Panc1 (cell line): ENCODE data around the gene NUP98. TPM values are rescaled to one million over a fixed set of nuclear protein-coding genes. Genes with fewer than 3 reads are reported as not detected.

Experiments
- ATAC-seq: fragments of 200-7000 bp; cut with Tn5 transposase; 2 replicates; pipeline ENCODE4 v1.9.1; 2020; ENCODE audit warnings: mild to moderate bottlenecking, moderate library complexity
- BruUV-seq: library from RNA; stranded (reverse); fragments of 400-500 nt; replicated peaks from 2 replicates; lab custom pipeline; 2021; lab: Mats Ljungman, UMichigan
- CTCF ChIA-PET: fragments of 300-600 bp; sonication (Branson Sonifier 250); formaldehyde crosslinking; loops from one replicate; lab custom pipeline; 2022; ENCODE audit warnings: antibody characterized with exemption; lab: Charles Lee
- POLR2A ChIA-PET: fragments of 300-600 bp; sonication (Branson Sonifier 250); formaldehyde crosslinking; loops from one replicate; lab custom pipeline; 2022; ENCODE audit warnings: antibody characterized with exemption; lab: Charles Lee
- DNase-seq: peaks from one replicate; pipeline ENCODE4 v3.0.0-alpha.2; 2010; ENCODE audit warnings: low read depth, low spot score
- H3K27ac ChIP-seq: 2 replicates; pipeline ENCODE4 v1.5.1; 2011; ENCODE audit warnings: mild to moderate bottlenecking, low read length, inconsistent platforms
- H3K27me3 ChIP-seq: fragments of 200-500 bp; sonication (Bioruptor generic); 2 replicates; pipeline ENCODE4 v1.6.0; 2014; ENCODE audit warnings: low read length, inconsistent platforms; ENCODE audit not compliant: control insufficient read depth, insufficient read depth
- H3K36me3 ChIP-seq: fragments of 200-500 bp; sonication (Bioruptor generic); 2 replicates; pipeline ENCODE4 v1.5.1; 2014; ENCODE audit warnings: inconsistent platforms, mild to moderate bottlenecking, low read length, moderate library complexity; ENCODE audit not compliant: control insufficient read depth, insufficient read depth
- H3K4me1 ChIP-seq: 2 replicates; pipeline ENCODE4 v1.5.1; 2011; ENCODE audit warnings: inconsistent platforms, mild to moderate bottlenecking, low read length, moderate library complexity; ENCODE audit not compliant: control insufficient read depth, insufficient read depth
- H3K4me3 ChIP-seq, 2 experiments: 2 replicates each; pipeline ENCODE4 v1.5.1; 2011 to 2012; ENCODE audit warnings: low read depth in 2 of 2, low read length in 2 of 2, mild to moderate bottlenecking in 2 of 2, inconsistent platforms in 1 of 2, moderate library complexity in 1 of 2
- H3K9me3 ChIP-seq: fragments of 200-500 bp; sonication (Bioruptor generic); 2 replicates; pipeline ENCODE4 v1.5.1; 2014; ENCODE audit warnings: low read depth, mild to moderate bottlenecking, inconsistent platforms, low read length, moderate library complexity; ENCODE audit not compliant: control insufficient read depth, insufficient read depth
- CTCF ChIP-seq: fragments of 450-650 bp; IDR thresholded peaks from 2 replicates; pipeline ENCODE4 v1.5.1; 2017; ENCODE audit warnings: mild to moderate bottlenecking
- POLR2AphosphoS5 ChIP-seq: IDR thresholded peaks from 2 replicates; pipeline ENCODE4 v1.6.1; 2012; ENCODE audit warnings: mild to moderate bottlenecking, low read depth, low read length, moderate library complexity
- REST ChIP-seq, 2 experiments: IDR thresholded peaks; 2 replicates each; pipeline ENCODE4 v1.6.1; 2011 to 2012; ENCODE audit warnings: low read depth in 2 of 2, control low read depth in 1 of 2, low read length in 1 of 2, mild to moderate bottlenecking in 1 of 2, moderate library complexity in 1 of 2; ENCODE audit not compliant: insufficient read depth in 1 of 2
- SIN3A ChIP-seq: IDR thresholded peaks from 2 replicates; pipeline ENCODE4 v1.6.1; 2012; ENCODE audit warnings: low read depth, mild to moderate bottlenecking, low read length, moderate library complexity, borderline replicate concordance; ENCODE audit not compliant: insufficient read depth
- TCF7L2 ChIP-seq: IDR thresholded peaks from 2 replicates; pipeline ENCODE4 v1.6.1; 2011; ENCODE audit warnings: mild to moderate bottlenecking, low read depth, low read length, inconsistent platforms
- in situ Hi-C: cut with HindIII; loops from 2 replicates; pipeline ENCODE4 v1.10.0; 2016; ENCODE audit warnings: low sequenced_read_pairs, low pct_unique_long_range_greater_than_20kb
- intact Hi-C: fragments of 100-400 bp; cut with micrococcal nuclease; formaldehyde crosslinking; loops from one replicate; pipeline ENCODE4 v1.10.0; 2022; ENCODE audit not compliant: unreplicated experiment
- total RNA-seq: library from RNA; stranded (reverse); gene quantifications from one replicate; pipeline ENCODE4 v1.2.1, GENCODE V29; 2021; ENCODE audit not compliant: unreplicated experiment

The NUP98 gene
- total RNA-seq, 1 experiment from 2014 or later: 244 TPM

- Histone ChIP-seq H3K4me3 (no peak overlapping the region), H3K27ac (no peak overlapping the region), H3K27me3 (no peaks in the 10 kb centered on the region), H3K9me3 (no peaks in the 10 kb centered on the region), H3K36me3 (no peaks in the 10 kb centered on the region), H3K4me1 (no peaks in the 10 kb centered on the region)
- ChIA-PET POLR2A (no interaction called here), CTCF (no interaction called here)
- intact Hi-C loops: no loop called here
- no TSS peak for BruUV-seq
- in situ Hi-C loops: no loop called here
- no peak for ATAC-seq
- no peak for DNase-seq
- TF ChIP-seq CTCF (no peak), REST (IDR thresholded peaks at IDR 0.05; ENCODE audit: insufficient read depth in 1 of 2, low read depth in 2 of 2, low read length in 1 of 2) (no peak), TCF7L2 (no peak), POLR2AphosphoS5 (no peak), SIN3A (no peak)
Measured at GRCh38 chr11:3635641-3636375, 161.5 kb downstream of the NUP98 start.

- Histone ChIP-seq H3K4me3 (no peak overlapping the region), H3K36me3 (no peaks in the 10 kb centered on the region), H3K27ac (no peak overlapping the region), H3K4me1 (no peaks in the 10 kb centered on the region), H3K9me3 (no peaks in the 10 kb centered on the region), H3K27me3 (no peaks in the 10 kb centered on the region)
- in situ Hi-C loops (loop anchor here (5.0 kb wide), 1 partner anchor 50 kb away; no protein-coding TSS in a partner anchor), intact Hi-C loops (no loop called here)
- TF ChIP-seq REST (IDR thresholded peaks at IDR 0.05; ENCODE audit: insufficient read depth in 1 of 2, low read depth in 2 of 2, low read length in 1 of 2) (no peak), TCF7L2 (no peak), SIN3A (no peak), POLR2AphosphoS5 (no peak), CTCF (no peak)
- POLR2A ChIA-PET: no interaction called here
- CTCF ChIA-PET: no interaction called here
- ATAC-seq: no peak
- BruUV-seq: no TSS peak
- no peak for DNase-seq
Measured at GRCh38 chr11:3632070-3632660, 165.2 kb downstream of the NUP98 start.
